Smooth muscle cell (in vitro differentiated cells): ENCODE measurements around the gene LPIN1. TPM values are rescaled to one million over a fixed set of nuclear protein-coding genes. Genes with fewer than 3 reads are reported as not detected.

Experiments used
- DNase-seq: peaks from one replicate; lab custom pipeline; 2025; ENCODE audit not compliant: unreplicated experiment; lab: John Stamatoyannopoulos, UW
- H2AFZ ChIP-seq: fragments of 200-600 bp; sonication (generic); 2 replicates; pipeline ENCODE4 v1.6.0; 2016; ENCODE audit warnings: antibody characterized with exemption, low read depth, mild to moderate bottlenecking
- H3F3A ChIP-seq: fragments of 200-600 bp; sonication (generic); 2 replicates; pipeline ENCODE4 v1.6.0; 2017; ENCODE audit warnings: antibody characterized with exemption, low read depth
- H3K27ac ChIP-seq: fragments of 200-600 bp; sonication (generic); 2 replicates; pipeline ENCODE4 v1.5.1; 2016; ENCODE audit warnings: low read depth, mild to moderate bottlenecking
- H3K27me3 ChIP-seq: fragments of 200-600 bp; sonication (generic); 2 replicates; pipeline ENCODE4 v1.6.1; 2016; ENCODE audit warnings: low read depth, mild to moderate bottlenecking
- H3K36me3 ChIP-seq: fragments of 200-600 bp; sonication (generic); 2 replicates; pipeline ENCODE4 v1.5.1; 2016; ENCODE audit warnings: low read depth
- H3K4me1 ChIP-seq: fragments of 200-600 bp; sonication (generic); 2 replicates; pipeline ENCODE4 v1.5.1; 2016; ENCODE audit warnings: low read depth
- H3K4me2 ChIP-seq: fragments of 200-600 bp; sonication (generic); 2 replicates; pipeline ENCODE4 v1.6.0; 2016; ENCODE audit warnings: mild to moderate bottlenecking
- H3K4me3 ChIP-seq: fragments of 200-600 bp; sonication (generic); 2 replicates; pipeline ENCODE4 v1.5.1; 2016; ENCODE audit warnings: mild to moderate bottlenecking
- H3K79me2 ChIP-seq: fragments of 200-600 bp; sonication (generic); 2 replicates; pipeline ENCODE4 v1.6.0; 2016; ENCODE audit warnings: low read depth, mild to moderate bottlenecking
- H3K9ac ChIP-seq: fragments of 200-600 bp; sonication (generic); 2 replicates; pipeline ENCODE4 v1.6.0; 2016; ENCODE audit warnings: low read depth
- H3K9me3 ChIP-seq: fragments of 200-600 bp; sonication (generic); replicated peaks from 2 replicates; pipeline ENCODE4 v1.5.1; 2016; ENCODE audit warnings: low read depth
- H4K20me1 ChIP-seq: fragments of 200-600 bp; sonication (generic); 2 replicates; pipeline ENCODE4 v1.6.0; 2016; ENCODE audit warnings: low read depth
- whole genome bisulfite sequencing: methylation state at CpG from one replicate; pipeline ENCODE4 v1.1.7; 2016; ENCODE audit warnings: low lambda C conversion rate; 5-methylcytosine and 5-hydroxymethylcytosine counted together
- polyA plus RNA-seq: library from polyadenylated mRNA; unstranded; fragments of >200 nt; fragmentation: Nextera tagmentation; extraction: Ambion mirVana; gene quantifications from 2 replicates; pipeline ENCODE4 v1.2.1, GENCODE V29; 2016
- total RNA-seq: library from RNA; depleted of rRNA; stranded (reverse); fragments of >200 nt; gene quantifications from 2 replicates; pipeline ENCODE4 v1.2.3, GENCODE V29; 2014
- TF ChIP-seq, protein P1 (sequence below): fragments of 200-600 bp; sonication (generic); IDR thresholded peaks from 2 replicates; pipeline ENCODE4 v1.5.1; 2017; ENCODE audit warnings: borderline replicate concordance, mild to moderate bottlenecking, antibody characterized with exemption; ENCODE audit not compliant: insufficient read depth, poor library complexity, severe bottlenecking

LPIN1 gene
- total and polyA plus RNA-seq, 2 experiments from 2014 or later = 13.8 to 17.9 TPM

DNA sequence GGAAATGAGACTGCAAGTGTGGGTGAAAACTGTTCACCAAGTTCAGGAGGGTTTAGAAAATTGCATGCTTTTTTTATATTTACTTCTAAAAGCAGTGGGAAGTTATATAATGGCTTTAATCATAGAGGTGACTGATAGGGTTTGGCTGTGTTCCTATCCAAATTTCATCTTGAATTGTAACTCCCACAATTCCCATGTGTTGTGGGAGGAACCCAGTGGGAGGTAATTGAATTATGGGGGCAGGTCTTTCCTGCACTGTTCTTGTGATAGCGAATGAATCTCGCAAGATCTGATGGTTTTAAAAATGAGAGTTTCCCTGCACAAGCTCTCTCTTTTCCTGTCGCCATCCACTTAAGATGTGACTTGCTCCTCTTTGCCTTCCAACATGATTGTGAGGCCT is 40.7 kb upstream of the LPIN1 start:
- H3K9me3 ChIP-seq = no peaks in the 10 kb centered on the region
- H3K27ac ChIP-seq = no peak overlapping the region
- WGBS = 97% methylated on average over 3 of the region's 3 CpGs
- H3F3A ChIP-seq = no peaks in the 10 kb centered on the region
- H3K36me3 ChIP-seq = no peaks in the 10 kb centered on the region
- no peak for DNase-seq
- no peak overlapping the region for H3K4me3 ChIP-seq
- H3K27me3 ChIP-seq = no peaks in the 10 kb centered on the region
- no peaks in the 10 kb centered on the region for H3K79me2 ChIP-seq
- H3K4me1 ChIP-seq = no peaks in the 10 kb centered on the region
- H2AFZ ChIP-seq = no peak overlapping the region
- H3K4me2 ChIP-seq = no peak overlapping the region
- TF ChIP-seq, protein P1, sequence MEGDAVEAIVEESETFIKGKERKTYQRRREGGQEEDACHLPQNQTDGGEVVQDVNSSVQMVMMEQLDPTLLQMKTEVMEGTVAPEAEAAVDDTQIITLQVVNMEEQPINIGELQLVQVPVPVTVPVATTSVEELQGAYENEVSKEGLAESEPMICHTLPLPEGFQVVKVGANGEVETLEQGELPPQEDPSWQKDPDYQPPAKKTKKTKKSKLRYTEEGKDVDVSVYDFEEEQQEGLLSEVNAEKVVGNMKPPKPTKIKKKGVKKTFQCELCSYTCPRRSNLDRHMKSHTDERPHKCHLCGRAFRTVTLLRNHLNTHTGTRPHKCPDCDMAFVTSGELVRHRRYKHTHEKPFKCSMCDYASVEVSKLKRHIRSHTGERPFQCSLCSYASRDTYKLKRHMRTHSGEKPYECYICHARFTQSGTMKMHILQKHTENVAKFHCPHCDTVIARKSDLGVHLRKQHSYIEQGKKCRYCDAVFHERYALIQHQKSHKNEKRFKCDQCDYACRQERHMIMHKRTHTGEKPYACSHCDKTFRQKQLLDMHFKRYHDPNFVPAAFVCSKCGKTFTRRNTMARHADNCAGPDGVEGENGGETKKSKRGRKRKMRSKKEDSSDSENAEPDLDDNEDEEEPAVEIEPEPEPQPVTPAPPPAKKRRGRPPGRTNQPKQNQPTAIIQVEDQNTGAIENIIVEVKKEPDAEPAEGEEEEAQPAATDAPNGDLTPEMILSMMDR = no peak
- H4K20me1 ChIP-seq = no peaks in the 10 kb centered on the region
- no peak overlapping the region for H3K9ac ChIP-seq

DNA sequence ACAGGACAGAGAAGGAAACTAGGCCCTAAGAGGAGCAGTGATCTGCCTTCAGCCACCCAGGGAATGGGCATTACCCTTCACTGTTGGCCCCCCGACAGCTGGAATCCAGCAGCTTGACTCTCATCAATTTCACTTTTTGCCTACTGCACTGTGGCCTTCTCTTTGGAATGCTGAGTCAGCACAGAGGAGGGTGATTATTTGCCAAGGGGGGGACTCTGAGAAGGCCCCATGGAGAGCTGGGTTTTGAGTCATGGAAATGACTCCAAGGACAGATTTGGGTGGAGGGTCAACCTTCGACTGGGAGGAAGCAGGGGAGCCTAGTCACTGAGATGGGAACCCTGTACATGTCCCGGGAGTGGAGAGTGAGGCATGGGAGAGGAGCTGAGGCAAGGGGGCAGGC is 38.3 kb upstream of the LPIN1 start:
- no peaks in the 10 kb centered on the region for H3K27me3 ChIP-seq
- no peaks in the 10 kb centered on the region for H4K20me1 ChIP-seq
- no peaks in the 10 kb centered on the region for H3K36me3 ChIP-seq
- DNase-seq = no peak
- no peaks in the 10 kb centered on the region for H3K79me2 ChIP-seq
- no peak overlapping the region for H3K27ac ChIP-seq
- H2AFZ ChIP-seq = no peak overlapping the region
- H3K4me3 ChIP-seq = no peak overlapping the region
- no peak overlapping the region for H3K9ac ChIP-seq
- TF ChIP-seq, protein P1 = no peak
- H3K4me2 ChIP-seq = no peak overlapping the region
- no peaks in the 10 kb centered on the region for H3F3A ChIP-seq
- no peaks in the 10 kb centered on the region for H3K9me3 ChIP-seq
- H3K4me1 ChIP-seq = no peaks in the 10 kb centered on the region
- WGBS = 88% methylated on average over 3 of the region's 3 CpGs

DNA sequence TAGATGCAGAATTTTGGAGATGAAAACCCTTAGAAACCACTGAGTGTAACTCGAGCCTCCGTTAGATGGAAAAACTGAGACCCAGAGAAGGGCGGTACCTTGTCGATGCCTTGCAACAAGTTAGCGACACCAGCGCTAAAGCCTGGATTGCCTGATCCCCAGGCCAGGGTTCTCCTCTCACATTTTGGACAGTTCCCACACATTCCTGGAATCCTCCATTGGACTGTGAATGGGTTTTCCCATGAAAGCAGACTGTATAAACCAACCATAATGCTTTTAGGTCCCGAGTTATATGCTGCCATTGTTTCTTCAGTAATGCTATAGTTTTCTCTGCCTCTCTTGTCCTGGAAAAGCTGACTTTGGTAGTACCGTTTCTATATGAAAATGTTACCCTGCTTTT is 37.1 kb upstream of the LPIN1 start:
- Histone ChIP-seq H2AFZ (no peak overlapping the region), H3K27ac (no peak overlapping the region), H3K36me3 (no peaks in the 10 kb centered on the region), H3K4me2 (no peak overlapping the region), H4K20me1 (no peaks in the 10 kb centered on the region), H3K4me3 (no peak overlapping the region), H3K9ac (no peak overlapping the region), H3K4me1 (no peaks in the 10 kb centered on the region), H3K9me3 (no peaks in the 10 kb centered on the region), H3F3A (no peaks in the 10 kb centered on the region), H3K27me3 (no peaks in the 10 kb centered on the region), H3K79me2 (no peaks in the 10 kb centered on the region)
- TF ChIP-seq, protein P1 = no peak
- DNase-seq = no peak
- WGBS = 94% methylated on average over 8 of the region's 8 CpGs

DNA sequence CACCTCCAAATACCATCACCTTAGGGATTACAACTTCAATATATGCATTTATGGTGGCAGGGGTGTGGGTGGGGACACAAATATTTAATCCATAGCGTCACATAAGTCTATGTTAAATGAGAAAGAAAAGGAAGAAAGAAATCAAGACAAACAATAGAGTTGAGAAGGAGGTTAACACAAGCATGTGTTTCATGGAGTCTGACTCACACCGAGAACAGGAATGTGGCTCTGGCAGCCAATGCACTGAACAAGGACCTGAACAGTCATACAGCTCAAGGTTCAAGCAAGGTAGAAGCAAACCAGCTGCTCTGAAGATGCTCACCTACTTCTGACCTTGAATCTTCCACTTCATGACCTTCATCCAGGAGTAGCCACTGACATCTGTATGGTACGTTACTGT is 36.2 kb upstream of the LPIN1 start:
- no peaks in the 10 kb centered on the region for H3K36me3 ChIP-seq
- TF ChIP-seq, protein P1 = no peak
- H3K9ac ChIP-seq = no peak overlapping the region
- H3K9me3 ChIP-seq = no peaks in the 10 kb centered on the region
- H3F3A ChIP-seq = no peaks in the 10 kb centered on the region
- no peaks in the 10 kb centered on the region for H3K79me2 ChIP-seq
- no peak overlapping the region for H3K4me2 ChIP-seq
- no peak for DNase-seq
- no peak overlapping the region for H3K27ac ChIP-seq
- no peak overlapping the region for H2AFZ ChIP-seq
- no peaks in the 10 kb centered on the region for H3K27me3 ChIP-seq
- H3K4me3 ChIP-seq = no peak overlapping the region
- no peaks in the 10 kb centered on the region for H3K4me1 ChIP-seq
- WGBS = 68% methylated on average over 3 of the region's 3 CpGs
- H4K20me1 ChIP-seq = no peaks in the 10 kb centered on the region
